ENCODE measurements around the gene PHACTR3.

DNA sequence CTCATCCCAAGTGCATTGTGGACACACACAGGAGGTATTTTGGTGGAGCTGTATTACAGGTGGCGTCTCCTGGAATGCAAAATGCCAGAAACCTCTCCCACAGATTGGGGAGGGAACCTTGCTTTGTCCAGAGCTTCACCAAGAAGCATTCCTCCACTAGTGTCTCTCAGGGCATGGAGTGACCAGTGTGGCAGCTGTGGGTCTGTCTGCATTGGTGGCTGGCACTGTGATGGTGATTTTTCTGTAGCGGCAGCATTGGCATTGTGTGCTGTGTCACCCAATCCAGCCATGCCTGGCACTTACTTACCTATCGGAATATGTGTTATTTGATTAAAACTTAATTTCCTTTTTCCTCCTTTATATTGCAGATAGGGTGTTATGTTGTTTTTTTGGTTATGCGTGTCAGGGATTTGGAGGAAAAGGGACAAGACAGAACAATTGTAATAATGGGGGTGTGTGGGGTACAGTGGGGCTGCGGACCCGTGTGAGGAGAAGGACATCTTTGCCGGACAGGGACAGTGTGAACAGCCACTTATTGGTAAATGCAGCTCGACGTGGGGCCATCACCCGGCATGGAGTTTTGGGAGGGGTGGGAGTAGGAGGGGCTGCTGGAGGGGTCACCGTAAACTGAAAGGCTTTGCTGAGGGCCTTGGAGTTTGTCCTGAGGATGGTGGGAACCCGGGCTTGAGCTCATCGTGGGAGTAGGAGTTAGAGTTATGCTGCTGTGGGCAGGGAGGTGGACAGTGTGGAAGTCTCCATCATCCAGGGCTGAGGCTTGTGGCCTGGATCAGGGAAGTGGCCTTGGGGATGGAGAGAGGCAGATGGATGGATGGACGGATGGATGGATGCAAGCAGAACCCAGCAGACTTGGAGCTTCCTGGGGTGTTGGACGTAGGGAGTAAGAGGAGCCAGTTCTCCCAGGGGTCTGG lies 224.0 kb downstream of the PHACTR3 start:
- TF ChIP-seq EZH2phosphoT487 (IDR thresholded peaks at IDR 0.05; ENCODE audit: borderline replicate concordance, low read length) (no peak), EZH2 (IDR thresholded peaks at IDR 0.05; ENCODE audit: low read length, unreplicated experiment) (no peak)
- TF ChIP-seq, protein P1, sequence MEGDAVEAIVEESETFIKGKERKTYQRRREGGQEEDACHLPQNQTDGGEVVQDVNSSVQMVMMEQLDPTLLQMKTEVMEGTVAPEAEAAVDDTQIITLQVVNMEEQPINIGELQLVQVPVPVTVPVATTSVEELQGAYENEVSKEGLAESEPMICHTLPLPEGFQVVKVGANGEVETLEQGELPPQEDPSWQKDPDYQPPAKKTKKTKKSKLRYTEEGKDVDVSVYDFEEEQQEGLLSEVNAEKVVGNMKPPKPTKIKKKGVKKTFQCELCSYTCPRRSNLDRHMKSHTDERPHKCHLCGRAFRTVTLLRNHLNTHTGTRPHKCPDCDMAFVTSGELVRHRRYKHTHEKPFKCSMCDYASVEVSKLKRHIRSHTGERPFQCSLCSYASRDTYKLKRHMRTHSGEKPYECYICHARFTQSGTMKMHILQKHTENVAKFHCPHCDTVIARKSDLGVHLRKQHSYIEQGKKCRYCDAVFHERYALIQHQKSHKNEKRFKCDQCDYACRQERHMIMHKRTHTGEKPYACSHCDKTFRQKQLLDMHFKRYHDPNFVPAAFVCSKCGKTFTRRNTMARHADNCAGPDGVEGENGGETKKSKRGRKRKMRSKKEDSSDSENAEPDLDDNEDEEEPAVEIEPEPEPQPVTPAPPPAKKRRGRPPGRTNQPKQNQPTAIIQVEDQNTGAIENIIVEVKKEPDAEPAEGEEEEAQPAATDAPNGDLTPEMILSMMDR (conservative IDR thresholded peaks at IDR 0.05; ENCODE audit: low read depth, low read length): no peak
